ENCODE measurements around the gene APBA2. TPM values are rescaled to one million over a fixed set of nuclear protein-coding genes. Genes with fewer than 3 reads are reported as not detected.

The APBA2 gene
- total and polyA plus RNA-seq, 2 of the 4 experiments (the other 2 are of a cell fraction): 21.7 to 33.0 TPM

DNA sequence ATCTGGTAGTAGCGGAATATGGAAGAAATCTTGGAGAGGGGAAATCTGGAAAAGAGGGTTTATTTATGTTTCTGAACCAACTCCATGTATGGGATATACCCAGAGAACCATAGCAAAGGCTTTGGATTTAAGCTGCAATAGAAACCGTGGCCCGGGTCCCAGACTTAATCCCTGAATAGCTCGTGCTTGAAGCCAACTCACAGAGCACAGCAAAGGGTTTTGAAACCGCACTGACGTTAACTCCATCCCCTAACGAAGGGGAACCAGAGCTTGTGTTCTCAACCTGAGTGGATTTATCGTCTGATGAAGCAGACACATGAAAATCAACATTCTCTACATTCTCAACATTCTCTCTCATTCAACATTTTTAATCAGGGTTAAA lies 154.6 kb downstream of the APBA2 start:
- Histone ChIP-seq H3K9me1 (ENCODE audit: insufficient read depth, low read length) (peaks cover 16% of the 10 kb centered on the region), H3K27me3 (ENCODE audit: control insufficient read depth, insufficient read depth, low read length) (no peaks in the 10 kb centered on the region), H3K79me1 (ENCODE audit: low read depth in 1 of 2, low read length in 2 of 2) (peaks cover 7 to 9% of the 10 kb centered on the region in 2 experiments; a peak in 3 of 4 replicates), H3K4ac (ENCODE audit: low read depth, low read length) (no peak overlapping the region), H2BK120ac (ENCODE audit: low read depth, low read length) (no peak overlapping the region), H3K36me3 (ENCODE audit: control insufficient read depth, insufficient read depth, low read length) (no peaks in the 10 kb centered on the region), H3K9me3 (ENCODE audit: control insufficient read depth, insufficient read depth, low read length) (no peaks in the 10 kb centered on the region), H2BK15ac (ENCODE audit: low read depth, low read length) (no peak overlapping the region), H3K14ac (replicated peaks; ENCODE audit: low read depth, low read length) (no peak overlapping the region), H2BK20ac (ENCODE audit: low read depth, low read length) (no peak overlapping the region), H4K91ac (ENCODE audit: insufficient read depth, low read depth, low read length) (no peak overlapping the region), H3K4me3 (ENCODE audit: insufficient read depth, low read depth, low read length) (no peak overlapping the region), H4K20me1 (ENCODE audit: insufficient read depth, low read length) (0 out of 2 replicates have a peak, but pooled peaks cover 4% of the 10 kb centered on the region), H3K9ac (ENCODE audit: low read depth, low read length) (no peak overlapping the region), H4K8ac (ENCODE audit: low read depth in 2 of 2, low read length in 2 of 2) (no peak overlapping the region), H2BK5ac (ENCODE audit: low read depth, low read length, poor library complexity, severe bottlenecking) (no peak overlapping the region), H3K4me2 (ENCODE audit: low read depth, low read length) (no peak overlapping the region), H2AK9ac (replicated peaks; ENCODE audit: low read depth, low read length, poor library complexity) (no peak overlapping the region), H3K18ac (ENCODE audit: low read depth, low read length) (no peak overlapping the region), H2AK5ac (ENCODE audit: low read depth, low read length) (no peak overlapping the region), H3K27ac (ENCODE audit: insufficient read depth, low read length) (no peak overlapping the region), H3K23ac (ENCODE audit: low read depth, low read length) (no peak overlapping the region), H2AFZ (replicated peaks; ENCODE audit: low read length, poor library complexity) (no peak overlapping the region), H3K56ac (ENCODE audit: extremely low read depth, insufficient read depth, low read length) (no peak overlapping the region), H4K5ac (ENCODE audit: low read depth, low read length) (no peak overlapping the region), H3K4me1 (ENCODE audit: control insufficient read depth, insufficient read depth, low read length) (peaks cover 13% of the 10 kb centered on the region; the same call in 1 of the 2 replicates)
- POLR2A ChIA-PET (ENCODE audit: unreplicated experiment): no interaction called here
- intact Hi-C loops (cut with micrococcal nuclease) (no loop called here), dilution Hi-C loops (cut with HindIII; ENCODE audit: low sequenced_read_pairs, unreplicated experiment) (no loop called here), in situ Hi-C loops (cut with MboI; ENCODE audit: low sequenced_read_pairs) (no loop called here)
- CTCF ChIA-PET: no interaction called here
- ATAC-seq (ENCODE audit: low read depth): peak; percentile 49
- peak; percentile 70 for DNase-seq
- WGBS, 2 experiments (ENCODE audit: extremely low coverage in 2 of 2, insufficient read length in 1 of 2): 42% methylated on average over 5 of the region's 8 CpGs; no CpG with 5 or more reads in 1 of the 2 experiments
- BruUV-seq (replicated peaks): no TSS peak
- TF ChIP-seq MAFK (IDR thresholded peaks at IDR 0.05; ENCODE audit: low read depth, low read length) (no peak), USF2 (IDR thresholded peaks at IDR 0.05; ENCODE audit: low read depth, low read length) (no peak), MXI1 (IDR thresholded peaks at IDR 0.05; ENCODE audit: borderline replicate concordance, low read depth, low read length) (no peak), RAD21 (IDR thresholded peaks at IDR 0.05; ENCODE audit: low read length) (no peak), MAZ (IDR thresholded peaks at IDR 0.05; ENCODE audit: borderline replicate concordance, low read depth, low read length) (no peak), SMC3 (IDR thresholded peaks at IDR 0.05; ENCODE audit: low read depth, low read length) (no peak), FOS (IDR thresholded peaks at IDR 0.05; ENCODE audit: low read depth, low read length) (no peak), POLR2A (IDR thresholded peaks at IDR 0.05; ENCODE audit: low read depth, low read length) (no peak), RFX5 (IDR thresholded peaks at IDR 0.05; ENCODE audit: low read depth, low read length) (no peak), RCOR1 (IDR thresholded peaks at IDR 0.05; ENCODE audit: insufficient replicate concordance, low read length) (no peak), BHLHE40 (IDR thresholded peaks at IDR 0.05; ENCODE audit: low read depth, low read length) (no peak), CEBPB (IDR thresholded peaks at IDR 0.05; ENCODE audit: low read depth, low read length) (no peak), NFE2L2 (IDR thresholded peaks at IDR 0.05; ENCODE audit: low read depth, low read length) (no peak), CHD1 (IDR thresholded peaks at IDR 0.05; ENCODE audit: low read depth, low read length) (no peak)
- TF ChIP-seq, protein P1, sequence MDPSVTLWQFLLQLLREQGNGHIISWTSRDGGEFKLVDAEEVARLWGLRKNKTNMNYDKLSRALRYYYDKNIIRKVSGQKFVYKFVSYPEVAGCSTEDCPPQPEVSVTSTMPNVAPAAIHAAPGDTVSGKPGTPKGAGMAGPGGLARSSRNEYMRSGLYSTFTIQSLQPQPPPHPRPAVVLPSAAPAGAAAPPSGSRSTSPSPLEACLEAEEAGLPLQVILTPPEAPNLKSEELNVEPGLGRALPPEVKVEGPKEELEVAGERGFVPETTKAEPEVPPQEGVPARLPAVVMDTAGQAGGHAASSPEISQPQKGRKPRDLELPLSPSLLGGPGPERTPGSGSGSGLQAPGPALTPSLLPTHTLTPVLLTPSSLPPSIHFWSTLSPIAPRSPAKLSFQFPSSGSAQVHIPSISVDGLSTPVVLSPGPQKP (IDR thresholded peaks at IDR 0.05; ENCODE audit: borderline replicate concordance, low read depth, low read length): no peak
- TF ChIP-seq, protein P2, sequence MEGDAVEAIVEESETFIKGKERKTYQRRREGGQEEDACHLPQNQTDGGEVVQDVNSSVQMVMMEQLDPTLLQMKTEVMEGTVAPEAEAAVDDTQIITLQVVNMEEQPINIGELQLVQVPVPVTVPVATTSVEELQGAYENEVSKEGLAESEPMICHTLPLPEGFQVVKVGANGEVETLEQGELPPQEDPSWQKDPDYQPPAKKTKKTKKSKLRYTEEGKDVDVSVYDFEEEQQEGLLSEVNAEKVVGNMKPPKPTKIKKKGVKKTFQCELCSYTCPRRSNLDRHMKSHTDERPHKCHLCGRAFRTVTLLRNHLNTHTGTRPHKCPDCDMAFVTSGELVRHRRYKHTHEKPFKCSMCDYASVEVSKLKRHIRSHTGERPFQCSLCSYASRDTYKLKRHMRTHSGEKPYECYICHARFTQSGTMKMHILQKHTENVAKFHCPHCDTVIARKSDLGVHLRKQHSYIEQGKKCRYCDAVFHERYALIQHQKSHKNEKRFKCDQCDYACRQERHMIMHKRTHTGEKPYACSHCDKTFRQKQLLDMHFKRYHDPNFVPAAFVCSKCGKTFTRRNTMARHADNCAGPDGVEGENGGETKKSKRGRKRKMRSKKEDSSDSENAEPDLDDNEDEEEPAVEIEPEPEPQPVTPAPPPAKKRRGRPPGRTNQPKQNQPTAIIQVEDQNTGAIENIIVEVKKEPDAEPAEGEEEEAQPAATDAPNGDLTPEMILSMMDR (conservative IDR thresholded peaks at IDR 0.05; ENCODE audit: low read depth, low read length): no peak
